T follicular helper cell (primary cell): ENCODE results near the gene TUBA1A.
"Not testable (repeated sequence)": the region's sequence is repeated elsewhere in the genome, so short reads cannot be mapped to it uniquely, and the experiment has no call there.

ENCODE experiments used
- DNase-seq: peaks from one replicate; pipeline ENCODE4 v3.0.0-alpha.2; 2020; ENCODE audit warnings: low read depth

TUBA1A gene

GRCh38 chr12:49200919-49201594, 12.2 kb upstream of the TUBA1A start:
- no peak for DNase-seq

- DNase-seq, result no peak
Observed at GRCh38 chr12:49198431-49199155, 9.7 kb upstream of the TUBA1A start.

GRCh38 chr12:49197256-49197655, 8.4 kb upstream of the TUBA1A start:
- no peak for DNase-seq

- DNase-seq, result no peak
Observed at GRCh38 chr12:49195736-49196135, 6.9 kb upstream of the TUBA1A start.

- DNase-seq, result not testable (repeated sequence)
Observed at GRCh38 chr12:49193746-49194145, 4.9 kb upstream of the TUBA1A start.

- DNase-seq, result not testable (repeated sequence)
Observed at GRCh38 chr12:49191498-49191897, 2.6 kb upstream of the TUBA1A start.

- no peak for DNase-seq
Observed at GRCh38 chr12:49190974-49191373, 2.1 kb upstream of the TUBA1A start.

GRCh38 chr12:49189731-49190716, 1.1 kb upstream of the TUBA1A start:
- DNase-seq, result no peak

- peak; percentile 73 for DNase-seq
Observed at GRCh38 chr12:49188201-49188915, 522 bp downstream of the TUBA1A start.

GRCh38 chr12:49187184-49187583, 1.7 kb downstream of the TUBA1A start:
- DNase-seq, result no peak

- DNase-seq, result not testable (repeated sequence)
Observed at GRCh38 chr12:49186307-49186706, 2.6 kb downstream of the TUBA1A start.

GRCh38 chr12:49184697-49185096, 4.2 kb downstream of the TUBA1A start:
- DNase-seq, result not testable (repeated sequence)

- not testable (repeated sequence) for DNase-seq
Observed at GRCh38 chr12:49183214-49183950, 5.5 kb downstream of the TUBA1A start.

- no peak for DNase-seq
Observed at GRCh38 chr12:49174218-49174617, 14.7 kb downstream of the TUBA1A start.

GRCh38 chr12:49170924-49171323, 18.0 kb downstream of the TUBA1A start:
- DNase-seq, result no peak

- no peak for DNase-seq
Observed at GRCh38 chr12:49165114-49165513, 23.8 kb downstream of the TUBA1A start.

- not testable (repeated sequence) for DNase-seq
Observed at GRCh38 chr12:49161901-49162300, 27.0 kb downstream of the TUBA1A start.

GRCh38 chr12:49161092-49161795, 27.6 kb downstream of the TUBA1A start:
- no peak for DNase-seq

GRCh38 chr12:49160399-49160798, 28.5 kb downstream of the TUBA1A start:
- no peak for DNase-seq

- no peak for DNase-seq
Observed at GRCh38 chr12:49154221-49154620, 34.7 kb downstream of the TUBA1A start.
